ENCODE data around the gene BMPR1A.

The BMPR1A gene

DNA sequence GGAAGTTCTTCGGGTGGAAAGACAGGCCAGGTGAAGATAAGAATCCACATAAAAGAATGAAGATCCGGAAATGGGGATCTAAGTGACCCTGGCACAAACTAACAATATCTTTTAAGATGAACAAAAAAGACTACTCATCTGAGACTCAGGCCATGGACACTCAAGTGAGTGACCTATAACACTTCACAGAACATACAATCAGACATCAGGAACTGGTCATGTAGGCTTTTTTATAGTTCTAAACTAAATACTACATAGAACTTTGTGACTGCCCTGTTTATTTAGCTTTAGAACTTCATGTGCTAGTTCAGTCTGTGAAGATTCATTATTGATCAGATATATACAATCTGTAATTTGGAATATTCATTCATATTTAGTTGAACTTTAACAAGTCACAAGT is 148.2 kb downstream of the BMPR1A start:
- TF ChIP-seq, protein P1, sequence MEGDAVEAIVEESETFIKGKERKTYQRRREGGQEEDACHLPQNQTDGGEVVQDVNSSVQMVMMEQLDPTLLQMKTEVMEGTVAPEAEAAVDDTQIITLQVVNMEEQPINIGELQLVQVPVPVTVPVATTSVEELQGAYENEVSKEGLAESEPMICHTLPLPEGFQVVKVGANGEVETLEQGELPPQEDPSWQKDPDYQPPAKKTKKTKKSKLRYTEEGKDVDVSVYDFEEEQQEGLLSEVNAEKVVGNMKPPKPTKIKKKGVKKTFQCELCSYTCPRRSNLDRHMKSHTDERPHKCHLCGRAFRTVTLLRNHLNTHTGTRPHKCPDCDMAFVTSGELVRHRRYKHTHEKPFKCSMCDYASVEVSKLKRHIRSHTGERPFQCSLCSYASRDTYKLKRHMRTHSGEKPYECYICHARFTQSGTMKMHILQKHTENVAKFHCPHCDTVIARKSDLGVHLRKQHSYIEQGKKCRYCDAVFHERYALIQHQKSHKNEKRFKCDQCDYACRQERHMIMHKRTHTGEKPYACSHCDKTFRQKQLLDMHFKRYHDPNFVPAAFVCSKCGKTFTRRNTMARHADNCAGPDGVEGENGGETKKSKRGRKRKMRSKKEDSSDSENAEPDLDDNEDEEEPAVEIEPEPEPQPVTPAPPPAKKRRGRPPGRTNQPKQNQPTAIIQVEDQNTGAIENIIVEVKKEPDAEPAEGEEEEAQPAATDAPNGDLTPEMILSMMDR (IDR thresholded peaks at IDR 0.05) = no peak
- H3K4me3 ChIP-seq = no peak overlapping the region
- H3K27ac ChIP-seq = peak overlapping the region; percentile 52 to 57
- H3K27me3 ChIP-seq = no peaks in the 10 kb centered on the region
- intact Hi-C loops (cut with DNase I; ENCODE audit: low total_unique reads) = no loop called here
- no peak for DNase-seq
- H3K9me3 ChIP-seq = no peaks in the 10 kb centered on the region
- peaks cover 12 to 47% (median 20%) of the 10 kb centered on the region in 3 donors for H3K36me3 ChIP-seq
- peaks cover 0 to 25% (median 11%) of the 10 kb centered on the region in 4 donors for H3K4me1 ChIP-seq

DNA sequence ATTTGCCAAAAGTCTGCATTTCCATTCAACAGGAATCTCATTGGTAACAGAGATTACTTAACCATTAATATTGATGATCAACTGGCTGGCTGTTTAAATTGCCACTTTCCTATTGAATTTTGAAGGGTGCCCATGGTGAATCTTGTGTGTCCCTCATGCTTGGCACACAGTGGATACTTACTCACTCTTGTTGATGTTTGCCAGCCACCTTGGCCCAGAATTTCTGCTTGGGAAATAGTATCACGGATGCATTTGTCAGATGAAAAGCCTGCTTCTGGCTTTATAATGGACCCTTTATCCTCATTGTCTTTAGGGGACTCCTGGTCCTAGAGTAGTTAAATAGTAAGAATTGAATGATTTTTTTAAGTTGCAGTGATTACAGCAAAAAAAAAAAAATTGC is 149.0 kb downstream of the BMPR1A start:
- DNase-seq = no peak
- Histone ChIP-seq H3K4me3 (no peak overlapping the region), H3K27me3 (no peaks in the 10 kb centered on the region), H3K36me3 (peaks cover 12 to 47% (median 20%) of the 10 kb centered on the region in 3 donors), H3K9me3 (no peaks in the 10 kb centered on the region), H3K4me1 (peaks cover 0 to 25% (median 11%) of the 10 kb centered on the region in 4 donors), H3K27ac (peak overlapping the region; percentile 52 to 57)
- intact Hi-C loops (cut with DNase I; ENCODE audit: low total_unique reads) = no loop called here
- TF ChIP-seq, protein P1 (IDR thresholded peaks at IDR 0.05) = no peak

DNA sequence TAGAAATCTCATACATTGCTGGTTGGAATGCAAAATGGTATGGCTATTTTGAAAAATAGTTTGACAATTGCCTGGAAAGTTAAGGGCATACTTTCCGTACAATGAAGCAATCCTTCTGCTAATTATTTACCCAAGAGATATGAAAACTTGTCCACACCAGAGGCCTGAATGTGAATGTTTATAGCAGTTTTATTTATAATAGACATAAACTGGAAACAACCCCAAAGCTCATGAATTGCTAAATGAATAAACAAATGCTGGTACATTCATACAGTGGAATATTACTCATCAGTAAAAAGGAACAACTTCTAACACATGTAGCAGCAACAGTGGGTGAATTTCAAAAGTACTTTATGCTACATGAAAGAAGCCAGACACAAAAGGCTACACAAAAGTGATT is 158.3 kb downstream of the BMPR1A start:
- Histone ChIP-seq H3K9me3 (no peaks in the 10 kb centered on the region), H3K36me3 (peaks cover 39 to 65% (median 54%) of the 10 kb centered on the region in 3 donors), H3K4me1 (peaks cover 0 to 14% (median 3%) of the 10 kb centered on the region in 4 donors), H3K27ac (peak overlapping the region in 1 of 2 donors; percentile 19), H3K27me3 (no peaks in the 10 kb centered on the region), H3K4me3 (no peak overlapping the region)
- intact Hi-C loops (cut with DNase I; ENCODE audit: low total_unique reads) = no loop called here
- TF ChIP-seq, protein P1 (IDR thresholded peaks at IDR 0.05) = no peak
- no peak for DNase-seq

DNA sequence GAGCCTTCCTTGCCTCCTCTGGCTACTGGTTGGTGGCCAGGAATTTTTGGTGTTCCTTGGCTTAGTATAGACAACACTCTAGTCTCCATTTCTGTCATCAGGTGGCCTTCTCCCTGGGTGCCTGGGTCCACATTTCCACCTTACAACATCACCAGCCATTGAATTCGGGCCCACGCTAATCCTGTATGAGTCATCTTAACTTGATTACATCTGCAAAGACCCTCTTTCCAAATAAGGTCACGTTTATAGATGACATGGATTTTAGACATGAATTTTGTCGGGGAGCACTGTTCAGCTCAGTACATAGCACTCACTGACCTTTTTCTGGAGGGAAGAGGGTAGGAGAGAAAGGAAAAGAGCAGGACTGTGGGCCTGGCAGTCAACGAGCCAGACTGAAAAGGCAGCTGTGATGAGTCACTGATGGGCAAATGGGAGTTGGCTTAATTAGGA is 161.6 kb downstream of the BMPR1A start:
- intact Hi-C loops (cut with DNase I; ENCODE audit: low total_unique reads) = no loop called here
- no peaks in the 10 kb centered on the region for H3K9me3 ChIP-seq
- H3K36me3 ChIP-seq = peaks cover 49 to 84% (median 59%) of the 10 kb centered on the region in 3 donors
- no peak for DNase-seq
- peaks cover 0 to 35% (median 3%) of the 10 kb centered on the region in 4 donors for H3K4me1 ChIP-seq
- TF ChIP-seq, protein P1 (IDR thresholded peaks at IDR 0.05) = no peak
- peak overlapping the region; percentile 60 to 82 for H3K27ac ChIP-seq
- no peak overlapping the region for H3K4me3 ChIP-seq
- no peaks in the 10 kb centered on the region for H3K27me3 ChIP-seq

DNA sequence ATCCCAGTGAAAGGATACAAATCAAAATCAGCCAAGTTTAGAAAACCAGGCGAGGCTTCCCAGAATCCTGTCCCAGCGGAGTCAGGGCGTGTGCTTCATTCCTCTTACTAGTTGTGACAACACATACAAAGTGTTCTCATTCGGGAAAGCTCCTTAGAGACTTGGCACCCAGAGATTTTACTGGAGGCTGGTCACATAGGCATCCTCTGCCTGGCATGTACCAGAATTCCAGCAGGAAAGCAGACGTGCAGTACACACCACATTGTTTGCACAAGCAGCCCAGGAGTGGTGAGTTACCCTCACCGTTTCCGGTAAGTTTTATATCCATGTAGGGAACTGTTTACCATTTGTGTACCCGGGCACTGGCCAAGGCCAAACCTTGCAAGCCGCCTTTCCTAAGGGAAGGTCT is 166.1 kb downstream of the BMPR1A start:
- intact Hi-C loops (cut with DNase I; ENCODE audit: low total_unique reads) = no loop called here
- DNase-seq = peak in 1 of 2 donors; percentile 84
- no peaks in the 10 kb centered on the region for H3K9me3 ChIP-seq
- no peaks in the 10 kb centered on the region for H3K27me3 ChIP-seq
- H3K4me1 ChIP-seq = peaks cover 0 to 54% (median 7%) of the 10 kb centered on the region in 4 donors
- H3K36me3 ChIP-seq = peaks cover 21 to 51% (median 33%) of the 10 kb centered on the region in 3 donors
- peak overlapping the region; percentile 76 to 82 for H3K27ac ChIP-seq
- TF ChIP-seq, protein P1 (IDR thresholded peaks at IDR 0.05) = no peak
- no peak overlapping the region for H3K4me3 ChIP-seq
